ENCODE measurements around the gene HYAL2. TPM values are rescaled to one million over a fixed set of nuclear protein-coding genes. Genes with fewer than 3 reads are reported as not detected.

HYAL2 gene
- total and polyA plus RNA-seq, 2 of the 8 experiments (the other 6 are each of a cell fraction or from before 2014, with no cell fraction given), result 51.9 to 176 TPM

- H3K9me3 ChIP-seq (ENCODE audit: insufficient read depth in 2 of 2, low read depth in 1 of 2, low read length in 1 of 2), result no peaks in the 10 kb centered on the region
- H2BK12ac ChIP-seq (ENCODE audit: low read depth, low read length), result no peak overlapping the region
These were observed 42.1 kb upstream of the HYAL2 start for GRCh38 chr3:50364573-50365079.

More at GRCh38 chr3:50364573-50365079, 42.1 kb upstream of the HYAL2 start:
- H4K91ac ChIP-seq (replicated peaks; ENCODE audit: insufficient read length, low read length), result peak overlapping the region; percentile 25
- CTCF ChIA-PET (ENCODE audit: partially characterized antibody), result interaction anchor here (1.0 to 4.5 kb wide), 8 partner anchors 8 to 187 kb away, joined by 3 to 18 read pairs (median 4); partner anchors contain the start of gene RASSF1
- H3K14ac ChIP-seq (ENCODE audit: insufficient read length), result no peak overlapping the region
- TF ChIP-seq POLR2AphosphoS5 (IDR thresholded peaks at IDR 0.05; ENCODE audit: low read depth, low read length) (0 out of 2 replicates have a peak, but pooled peaks have one; percentile 21), SP1 (IDR thresholded peaks at IDR 0.05; ENCODE audit: low read depth, low read length) (no peak), E2F6 (IDR thresholded peaks at IDR 0.05) (peak; percentile 53; the same call in 1 of the 2 replicates)
- DNase-seq (ENCODE audit: low read depth in 1 of 2, low spot score in 2 of 2) (no peak), FAIRE-seq (no peak)
- no peak overlapping the region for H3K23ac ChIP-seq (ENCODE audit: insufficient read length)
- POLR2A ChIA-PET (ENCODE audit: partially characterized antibody), result interaction anchor here (0.7 to 2.5 kb wide), 6 partner anchors 11 to 1604 kb away, joined by 3 to 22 read pairs (median 4); partner anchors contain the start of genes CYB561D2 and NPRL2
- H2AK5ac ChIP-seq (ENCODE audit: low read depth, low read length), result no peak overlapping the region
- H4K5ac ChIP-seq (ENCODE audit: insufficient read length, low read depth, low read length), result no peak overlapping the region
- WGBS, 2 experiments (ENCODE audit: extremely low coverage in 1 of 2, insufficient coverage in 1 of 2, insufficient read length in 1 of 2, insufficient replicate concordance in 2 of 2, low coverage in 1 of 2, low lambda C conversion rate in 2 of 2, missing lambda C conversion rate in 1 of 2), result 7% methylated on average over 24 of the region's 48 CpGs; no CpG with 5 or more reads in 1 of the 2 experiments
- no peak overlapping the region for H2BK15ac ChIP-seq (ENCODE audit: low read length)
- no peak overlapping the region; the same call in 1 of the 2 replicates for H3K18ac ChIP-seq (ENCODE audit: extremely low read depth, low read length)
- peak overlapping the region; percentile 43 to 68 (median 50) for H3K4me3 ChIP-seq (ENCODE audit: extremely low read depth in 1 of 4, insufficient read depth in 2 of 4, low read depth in 3 of 4, low read length in 4 of 4)
- H2BK5ac ChIP-seq (ENCODE audit: low read depth, low read length), result no peak overlapping the region
- no peaks in the 10 kb centered on the region for H3K36me3 ChIP-seq (ENCODE audit: control insufficient read depth in 2 of 4, insufficient read depth in 4 of 4, low read length in 3 of 4)
- peak overlapping the region; percentile 11 for H3K56ac ChIP-seq (replicated peaks; ENCODE audit: insufficient read length, low read depth, low read length)
- H3K4me1 ChIP-seq (replicated peaks in 1 of 4; ENCODE audit: control insufficient read depth in 3 of 4, insufficient read depth in 4 of 4, low read length in 3 of 4), result peaks cover 0 to 15% (median 10%) of the 10 kb centered on the region in 4 experiments; a peak in 6 of 7 replicates
- H3K79me1 ChIP-seq (ENCODE audit: low read depth, low read length), result 0 out of 2 replicates have a peak, but pooled peaks cover 2% of the 10 kb centered on the region
- H2BK120ac ChIP-seq (replicated peaks; ENCODE audit: low read depth, low read length), result no peak overlapping the region
- no peak overlapping the region for H3K27ac ChIP-seq (ENCODE audit: low read depth, low read length)
- peak overlapping the region; percentile 72 to 76 for H3K4me2 ChIP-seq (ENCODE audit: insufficient read depth in 1 of 2, low read depth in 2 of 2, low read length in 2 of 2)
- peaks cover 0 to 5% (median 2%) of the 10 kb centered on the region in 4 experiments; a peak in 3 of 7 replicates for H3K27me3 ChIP-seq (replicated peaks in 1 of 4; ENCODE audit: control insufficient read depth in 3 of 4, extremely low read depth in 1 of 4, insufficient read depth in 3 of 4, low read length in 3 of 4)
- no peak overlapping the region for H2BK20ac ChIP-seq (ENCODE audit: low read length)
- peaks cover 13% of the 10 kb centered on the region; the same call in 1 of the 2 replicates for H3K23me2 ChIP-seq (ENCODE audit: low read depth, low read length)
- peak overlapping the region; percentile 58 for H3K4ac ChIP-seq (replicated peaks; ENCODE audit: insufficient read length, low read depth, low read length)
- H2AFZ ChIP-seq (ENCODE audit: low read length), result no peak overlapping the region; the same call in 1 of the 2 replicates
- H4K20me1 ChIP-seq (replicated peaks in 1 of 2; ENCODE audit: control insufficient read depth in 1 of 2, insufficient read depth in 2 of 2, low read length in 2 of 2), result peaks cover 0 to 2% of the 10 kb centered on the region in 2 experiments
- H3K79me2 ChIP-seq (ENCODE audit: control insufficient read depth in 1 of 2, insufficient read depth in 2 of 2, low read length in 2 of 2), result no peaks in the 10 kb centered on the region
- H3K9ac ChIP-seq (replicated peaks in 1 of 4; ENCODE audit: extremely low read depth in 1 of 4, low read depth in 3 of 4, low read length in 3 of 4), result peak overlapping the region; percentile 5 to 58 (median 43); a peak in 6 of 7 replicates
- H4K8ac ChIP-seq (ENCODE audit: extremely low read depth, insufficient read depth, low read length), result peak overlapping the region; percentile 76; the same call in 1 of the 2 replicates
